Measurements from ENCODE around the gene GPA33.

Gene GPA33

GRCh38 chr1:167084757-167085156 is 5.4 kb downstream of the GPA33 start:
- no peak overlapping the region for H3K4me3 ChIP-seq (replicated peaks; ENCODE audit: low read depth, low read length)
- DNase-seq (ENCODE audit: extremely low read depth, low read depth), result no peak
- TF ChIP-seq CTCF (IDR thresholded peaks at IDR 0.05; ENCODE audit: low read depth, low read length, missing control alignments), result no peak

- no peak for TF ChIP-seq CTCF (IDR thresholded peaks at IDR 0.05; ENCODE audit: low read depth, low read length, missing control alignments)
- no peak for DNase-seq (ENCODE audit: extremely low read depth, low read depth)
- H3K4me3 ChIP-seq (replicated peaks; ENCODE audit: low read depth, low read length), result no peak overlapping the region
These were observed 6.3 kb downstream of the GPA33 start for GRCh38 chr1:167083871-167084270.

GRCh38 chr1:167083066-167083665 is 7.0 kb downstream of the GPA33 start:
- DNase-seq (ENCODE audit: extremely low read depth, low read depth), result no peak
- H3K4me3 ChIP-seq (replicated peaks; ENCODE audit: low read depth, low read length), result no peak overlapping the region
- no peak for TF ChIP-seq CTCF (IDR thresholded peaks at IDR 0.05; ENCODE audit: low read depth, low read length, missing control alignments)

GRCh38 chr1:167082511-167083027 is 7.6 kb downstream of the GPA33 start:
- DNase-seq (ENCODE audit: extremely low read depth, low read depth), result no peak
- no peak overlapping the region for H3K4me3 ChIP-seq (replicated peaks; ENCODE audit: low read depth, low read length)
- no peak for TF ChIP-seq CTCF (IDR thresholded peaks at IDR 0.05; ENCODE audit: low read depth, low read length, missing control alignments)

- no peak overlapping the region for H3K4me3 ChIP-seq (replicated peaks; ENCODE audit: low read depth, low read length)
- no peak for TF ChIP-seq CTCF (IDR thresholded peaks at IDR 0.05; ENCODE audit: low read depth, low read length, missing control alignments)
- DNase-seq (ENCODE audit: extremely low read depth, low read depth), result no peak
These were observed 8.5 kb downstream of the GPA33 start for GRCh38 chr1:167081594-167082156.

- no peak overlapping the region for H3K4me3 ChIP-seq (replicated peaks; ENCODE audit: low read depth, low read length)
- no peak for TF ChIP-seq CTCF (IDR thresholded peaks at IDR 0.05; ENCODE audit: low read depth, low read length, missing control alignments)
- no peak for DNase-seq (ENCODE audit: extremely low read depth, low read depth)
These were observed 12.3 kb downstream of the GPA33 start for GRCh38 chr1:167077868-167078210.
